Superior temporal gyrus (tissue), 1 donor: ENCODE results near the gene CIPC.

Source experiments
- DNase-seq: peaks from one replicate; pipeline ENCODE4 v3.0.0-alpha.2; 2016; ENCODE audit errors: extremely low spot score

CIPC gene

DNA sequence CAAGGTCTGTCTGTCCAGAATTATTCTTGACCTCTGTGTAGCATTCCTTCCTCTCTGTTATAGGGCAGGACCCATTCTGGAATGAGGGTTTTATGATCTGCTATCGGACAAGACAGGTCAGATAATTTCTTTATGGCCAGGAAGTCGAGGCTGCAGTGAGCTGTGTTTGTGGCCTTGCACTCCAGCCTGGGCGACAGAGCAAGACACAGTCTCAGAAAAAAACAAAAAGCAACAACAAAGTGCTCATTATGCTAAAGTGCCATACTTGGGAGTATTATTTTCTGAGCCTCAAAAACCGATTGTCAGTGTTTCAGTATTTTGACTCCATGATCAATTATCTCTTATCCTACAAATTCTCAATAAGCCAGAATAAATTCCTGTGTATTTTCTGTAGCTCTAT is 4.1 kb downstream of the CIPC start:
- DNase-seq = peak; percentile 86

DNA sequence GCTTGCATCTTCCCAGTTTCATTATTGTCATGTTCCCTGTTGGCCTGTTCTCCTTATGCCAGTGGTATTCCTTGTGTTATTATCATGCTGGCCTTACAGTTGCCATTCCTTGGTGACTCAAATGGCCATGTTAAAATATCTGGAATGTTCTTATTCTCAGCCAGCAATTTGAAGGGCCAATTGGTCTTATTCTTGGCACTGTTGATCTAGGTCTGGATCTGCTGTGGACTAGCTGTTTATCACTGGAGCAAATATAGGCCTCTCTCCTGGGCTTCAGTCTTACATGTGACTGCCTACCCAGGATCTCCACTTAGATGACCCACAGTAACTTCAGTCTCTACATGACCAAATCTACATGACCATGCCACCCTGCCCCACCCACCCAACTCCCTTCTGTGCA is 5.4 kb downstream of the CIPC start:
- peak; percentile 49 for DNase-seq

DNA sequence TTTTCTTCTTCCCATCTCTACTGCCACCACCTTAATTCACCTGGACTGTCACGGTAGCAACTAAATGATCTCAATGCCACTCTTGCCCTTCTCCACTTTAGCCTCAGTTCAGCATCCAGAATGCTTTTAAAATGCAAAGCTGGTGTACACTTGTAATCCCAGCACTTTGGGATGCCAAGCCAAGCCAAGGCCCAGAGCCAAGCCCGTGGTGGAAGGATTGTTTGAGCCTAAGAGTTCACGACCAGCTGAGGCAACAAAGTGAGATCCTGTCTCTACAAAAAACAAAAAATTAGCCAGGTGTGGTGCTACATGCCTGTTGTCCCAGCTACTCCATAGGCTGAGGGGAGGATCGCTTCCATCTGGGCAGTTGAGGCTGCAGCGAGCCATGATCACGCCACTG is 5.9 kb downstream of the CIPC start:
- DNase-seq = peak; percentile 29

DNA sequence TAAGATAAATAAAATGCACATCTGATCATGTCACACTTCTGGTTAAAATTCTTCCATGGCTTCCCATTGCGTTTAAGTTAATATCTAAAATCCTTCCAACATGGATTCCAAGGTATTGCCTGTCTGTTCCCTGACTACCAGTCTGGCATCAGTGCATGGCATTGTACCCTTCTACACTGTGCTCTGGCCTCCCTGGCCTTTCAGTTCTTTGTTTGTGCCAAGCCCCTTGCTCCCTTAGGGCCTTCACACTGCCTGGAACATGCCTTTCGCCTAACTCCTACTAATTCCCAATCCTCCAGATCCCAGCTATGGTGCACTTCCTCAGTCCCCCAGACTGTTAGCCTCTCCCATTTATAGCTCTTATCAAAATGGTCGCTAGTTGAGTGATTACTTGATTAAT is 6.3 kb downstream of the CIPC start:
- DNase-seq = peak; percentile 49

DNA sequence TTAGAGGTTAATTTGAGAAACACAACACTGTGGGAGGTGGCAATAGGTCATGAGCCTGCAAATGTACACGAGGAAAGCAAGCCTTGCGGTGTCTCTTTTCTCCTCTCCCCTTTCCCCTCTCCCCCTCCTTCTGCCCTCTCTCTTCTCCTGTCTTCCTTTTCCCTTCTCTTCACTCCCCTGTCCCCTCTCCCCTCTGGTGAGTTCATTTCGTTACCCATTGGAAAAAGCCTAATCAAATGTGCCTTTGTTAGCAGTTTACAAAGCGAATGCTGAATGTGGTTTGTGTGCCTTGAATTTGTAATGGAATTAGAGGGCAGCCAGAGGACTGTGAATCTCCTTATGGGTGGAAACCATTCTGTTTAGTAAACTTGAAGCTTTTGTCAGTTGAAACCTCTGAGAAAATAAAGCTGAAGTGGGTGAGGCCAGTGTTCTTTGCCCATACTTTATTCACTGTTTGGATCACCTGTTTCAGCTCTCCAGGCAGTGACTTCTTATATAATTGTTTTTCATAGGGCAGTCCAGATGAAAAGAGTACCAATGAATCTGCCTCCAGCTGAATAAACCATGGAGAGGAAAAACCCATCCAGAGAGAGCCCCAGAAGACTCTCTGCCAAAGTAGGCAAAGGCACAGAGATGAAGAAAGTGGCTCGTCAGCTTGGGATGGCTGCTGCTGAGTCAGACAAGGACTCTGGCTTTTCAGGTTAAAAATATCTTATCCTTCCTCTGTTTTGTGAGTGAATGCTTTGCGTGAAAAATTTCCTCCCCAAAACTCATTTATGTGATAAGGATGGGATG is 7.3 kb downstream of the CIPC start:
- peak; percentile 97 for DNase-seq

DNA sequence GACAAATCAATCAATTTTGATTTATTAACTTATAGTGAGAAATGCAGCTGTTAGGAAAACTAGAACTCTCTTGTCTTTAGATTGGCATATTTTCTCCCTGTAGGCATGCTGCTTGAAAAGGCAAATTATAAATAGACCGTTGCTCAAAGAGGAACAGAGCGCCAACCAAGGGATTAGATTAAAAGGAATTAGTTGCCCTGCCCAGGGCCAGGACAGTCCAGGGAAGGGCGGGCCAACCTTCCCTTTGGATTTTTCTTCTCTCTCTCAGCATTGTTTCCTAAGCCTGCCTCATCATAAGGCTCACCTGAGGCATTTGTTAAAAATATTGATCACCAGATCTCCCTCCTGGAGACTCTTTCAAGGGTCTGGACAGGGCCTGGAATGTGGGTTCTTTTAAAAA is 8.6 kb downstream of the CIPC start:
- DNase-seq = peak; percentile 31

DNA sequence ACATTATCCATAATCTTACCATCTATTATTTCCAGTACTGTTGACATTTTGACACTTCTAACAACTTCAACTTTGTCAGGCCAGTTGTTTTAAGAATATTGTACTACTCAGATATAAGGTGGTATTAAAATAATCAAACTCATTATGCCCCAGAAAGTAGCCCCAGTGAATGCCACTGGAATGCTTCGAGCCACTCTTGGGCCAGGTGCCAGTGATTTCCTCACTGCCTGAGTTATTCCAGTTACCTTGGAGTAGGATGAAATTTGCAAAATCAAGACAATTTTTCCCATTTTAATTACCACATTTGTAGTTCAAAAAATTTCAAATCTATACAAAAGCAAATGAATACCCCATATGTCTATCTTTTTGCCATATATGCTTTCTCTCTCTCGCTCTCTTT is 9.2 kb downstream of the CIPC start:
- peak; percentile 22 for DNase-seq

DNA sequence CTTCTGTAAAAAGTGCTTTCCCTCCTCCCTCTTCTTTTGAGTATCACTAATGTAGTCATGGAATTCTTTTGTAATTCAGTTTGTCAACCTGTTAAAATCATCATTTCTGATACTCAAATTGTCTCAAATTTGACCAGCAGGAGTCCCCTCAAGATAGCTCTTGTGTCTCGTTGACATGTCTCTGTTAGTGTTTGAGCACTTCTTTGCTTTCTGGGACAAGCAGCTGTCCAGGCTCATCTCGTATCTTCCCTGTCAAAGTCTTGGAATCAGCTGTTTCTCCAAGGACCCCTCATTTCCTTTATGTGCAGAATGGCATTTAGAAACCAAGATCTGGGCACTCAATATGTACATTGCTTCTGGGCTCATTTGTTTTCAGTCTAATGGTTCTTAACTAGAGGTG is 10.7 kb downstream of the CIPC start:
- peak; percentile 59 for DNase-seq

DNA sequence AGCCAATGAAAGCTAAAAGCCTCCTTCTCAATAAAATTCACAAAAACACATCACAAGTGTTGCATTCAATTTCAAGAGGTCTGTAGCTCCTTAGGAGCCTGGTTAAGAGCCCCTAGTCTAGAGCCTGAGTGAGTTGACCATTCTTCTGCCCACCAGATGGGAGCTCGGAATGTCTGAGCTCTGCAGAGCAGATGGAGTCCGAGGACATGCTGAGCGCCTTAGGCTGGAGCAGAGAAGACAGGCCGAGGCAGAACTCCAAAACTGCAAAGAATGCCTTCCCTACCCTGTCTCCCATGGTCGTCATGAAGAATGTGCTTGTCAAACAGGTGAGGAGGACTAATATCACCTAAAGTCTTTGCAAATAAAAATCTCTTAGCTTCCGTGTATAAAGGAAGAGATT is 11.6 kb downstream of the CIPC start:
- DNase-seq = peak; percentile 39

DNA sequence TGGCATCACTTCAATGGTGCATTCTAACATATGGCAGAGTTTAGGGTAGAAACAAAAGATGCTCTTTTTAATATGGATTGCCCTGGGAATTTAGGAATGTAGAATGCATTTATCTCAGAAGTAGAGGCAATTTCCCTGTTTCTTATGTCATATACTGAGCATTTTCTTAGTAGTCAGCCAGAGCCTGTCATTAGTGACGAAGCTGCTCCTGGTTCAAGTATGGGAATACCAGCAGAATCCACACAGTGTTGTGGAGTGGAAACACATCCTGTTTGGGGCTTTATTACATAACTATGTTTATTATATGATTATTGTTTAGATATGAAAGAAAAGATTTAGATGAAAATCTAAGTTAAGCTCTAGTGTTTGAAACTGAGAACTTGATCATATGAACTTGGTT is 12.2 kb downstream of the CIPC start:
- DNase-seq = peak; percentile 31

DNA sequence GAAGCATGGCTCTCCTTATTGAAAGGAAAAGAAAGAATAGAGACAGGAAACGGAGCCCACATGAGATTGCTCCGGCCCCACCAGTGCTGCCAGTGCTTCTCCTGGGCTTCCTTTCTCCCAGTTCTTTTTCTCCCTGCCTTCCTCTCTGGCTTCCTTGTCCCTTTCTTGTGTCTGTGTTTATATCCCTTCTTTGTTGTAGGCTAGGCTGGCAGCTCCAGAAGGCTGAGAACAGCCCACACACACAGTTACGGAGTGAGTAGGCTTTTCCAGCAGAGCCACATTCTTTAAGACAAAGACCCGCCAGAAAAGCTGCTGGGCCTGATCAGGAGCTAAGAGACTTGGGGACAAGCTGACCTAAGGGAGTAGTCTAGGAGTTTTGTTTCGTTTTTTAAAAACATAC is 13.0 kb downstream of the CIPC start:
- DNase-seq = peak; percentile 75

DNA sequence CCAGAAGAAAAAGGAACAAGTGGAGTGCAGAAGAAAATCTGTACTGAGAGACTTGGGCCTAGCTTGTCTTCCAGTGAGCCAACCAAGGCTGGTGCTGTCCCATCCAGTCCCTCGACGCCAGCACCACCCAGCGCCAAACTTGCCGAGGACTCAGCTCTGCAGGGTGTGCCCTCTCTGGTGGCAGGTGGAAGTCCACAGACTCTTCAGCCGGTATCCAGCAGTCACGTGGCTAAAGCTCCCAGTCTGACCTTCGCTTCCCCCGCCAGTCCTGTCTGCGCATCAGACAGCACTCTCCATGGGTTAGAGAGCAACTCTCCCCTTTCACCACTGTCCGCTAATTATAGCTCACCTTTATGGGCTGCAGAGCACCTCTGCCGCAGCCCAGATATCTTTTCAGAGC is 15.6 kb downstream of the CIPC start:
- no peak for DNase-seq

DNA sequence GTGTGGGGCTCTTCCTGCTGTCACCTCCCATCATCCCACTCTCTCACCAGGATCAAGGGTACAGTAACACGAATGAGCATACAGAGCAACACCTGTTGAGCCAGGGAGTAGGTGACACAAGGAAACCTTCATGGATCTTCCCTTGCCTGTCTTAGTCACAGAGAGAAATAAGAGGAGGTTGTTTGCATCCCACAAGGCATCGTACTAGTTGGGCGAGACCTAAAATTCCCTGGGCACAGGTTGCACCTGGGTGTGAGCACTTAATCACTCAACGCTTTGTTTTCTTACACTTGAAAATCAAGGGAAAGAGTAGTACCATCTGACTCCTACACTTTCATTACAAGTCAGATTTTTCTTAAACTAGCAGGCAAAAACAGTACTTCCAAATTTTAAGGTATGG is 16.6 kb downstream of the CIPC start:
- DNase-seq = no peak

DNA sequence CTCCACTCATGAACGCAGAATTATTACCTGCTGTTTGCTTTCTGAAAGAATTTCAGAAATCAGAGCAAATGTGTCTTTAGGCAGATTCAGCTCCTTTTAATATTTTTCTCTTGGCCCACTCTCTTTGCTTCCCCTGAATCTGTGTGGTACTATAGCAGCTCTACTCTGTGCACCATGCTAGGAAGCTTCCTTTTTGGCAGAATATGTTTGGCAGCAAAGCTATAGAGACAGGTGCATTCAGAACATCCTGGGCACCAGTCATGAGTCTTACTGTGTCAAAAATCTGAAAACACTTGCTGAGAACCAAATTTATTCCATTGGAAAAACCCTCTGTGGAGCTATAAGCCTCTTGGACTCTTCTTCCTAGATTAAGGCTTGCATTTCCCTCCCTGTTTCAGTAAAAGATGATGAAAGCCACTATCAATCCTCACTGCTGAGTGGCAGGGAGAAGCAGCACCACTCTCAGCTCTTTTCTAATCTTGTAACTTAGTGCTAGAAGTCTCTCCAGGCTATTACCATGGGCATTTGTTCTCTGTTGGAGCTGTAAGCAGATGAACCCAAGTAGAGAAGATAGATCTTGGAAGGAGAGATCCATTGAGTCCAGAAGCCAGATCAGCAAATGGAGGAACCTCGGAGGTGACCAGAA is 18.2 kb downstream of the CIPC start:
- DNase-seq = peak; percentile 40

DNA sequence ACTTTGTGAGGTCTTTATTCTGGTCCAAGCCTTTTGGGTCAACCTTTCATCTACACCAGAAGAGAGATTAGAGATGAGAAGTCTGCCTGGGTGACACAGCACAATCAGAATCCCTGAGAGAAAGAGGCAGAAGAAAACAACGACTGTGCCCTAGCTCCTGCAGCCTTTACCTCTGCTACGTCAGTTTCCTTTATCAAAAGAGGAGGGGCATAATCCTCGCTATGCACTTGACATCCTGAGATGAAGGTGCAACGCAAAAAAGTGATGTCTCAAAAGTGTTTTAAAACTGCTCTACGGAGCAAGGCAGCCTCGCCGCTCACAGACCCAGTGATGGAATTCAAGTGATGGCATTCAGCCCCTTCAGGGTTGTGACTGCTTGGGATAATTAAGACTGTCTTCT is 21.8 kb downstream of the CIPC start:
- no peak for DNase-seq

DNA sequence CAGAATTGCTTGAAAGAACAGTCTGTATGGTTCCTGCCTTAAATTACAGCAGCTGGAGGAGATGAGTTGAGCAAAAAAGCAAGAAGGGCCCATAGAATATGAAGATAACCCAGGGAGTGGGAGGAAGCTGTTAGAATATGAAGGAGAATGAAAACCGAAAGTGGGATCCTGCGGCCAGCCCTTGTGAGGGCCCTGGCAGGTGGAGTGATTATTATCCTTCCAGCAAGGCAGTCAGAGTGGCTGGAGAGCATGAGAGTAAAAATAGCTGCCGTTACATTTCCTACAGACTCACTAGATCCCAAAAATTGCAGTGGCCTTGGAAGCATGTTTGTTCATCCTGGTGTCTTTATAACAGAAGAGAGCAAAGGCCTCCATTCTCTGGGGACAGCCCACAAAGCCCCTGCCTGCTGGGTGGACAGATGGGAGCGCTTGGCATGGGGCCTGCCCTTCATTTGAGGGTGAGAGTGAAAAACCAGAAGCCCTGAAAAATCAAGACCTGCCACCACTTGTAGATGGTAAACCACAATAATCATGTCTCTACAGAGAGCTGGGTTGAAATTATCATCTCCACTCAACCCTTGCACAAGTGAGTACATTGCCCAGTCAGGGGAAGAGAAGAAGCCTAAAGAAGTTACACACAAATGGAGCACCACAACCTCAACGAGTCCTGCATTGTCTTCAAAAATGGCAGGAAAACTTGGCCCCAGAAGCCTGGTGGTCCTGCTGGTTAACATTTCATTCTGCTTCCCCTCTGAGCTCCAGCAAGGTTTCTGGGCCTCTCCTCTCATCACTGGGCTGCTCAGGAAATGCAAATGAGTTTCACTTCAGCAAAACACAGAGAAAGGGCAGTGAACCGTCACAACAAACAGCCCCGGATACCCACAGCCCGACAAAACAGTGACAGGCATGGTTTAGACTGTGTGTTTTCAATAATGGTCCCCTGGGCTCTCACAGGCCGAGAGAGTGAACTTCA is 23.0 kb downstream of the CIPC start:
- peak; percentile 78 for DNase-seq

DNA sequence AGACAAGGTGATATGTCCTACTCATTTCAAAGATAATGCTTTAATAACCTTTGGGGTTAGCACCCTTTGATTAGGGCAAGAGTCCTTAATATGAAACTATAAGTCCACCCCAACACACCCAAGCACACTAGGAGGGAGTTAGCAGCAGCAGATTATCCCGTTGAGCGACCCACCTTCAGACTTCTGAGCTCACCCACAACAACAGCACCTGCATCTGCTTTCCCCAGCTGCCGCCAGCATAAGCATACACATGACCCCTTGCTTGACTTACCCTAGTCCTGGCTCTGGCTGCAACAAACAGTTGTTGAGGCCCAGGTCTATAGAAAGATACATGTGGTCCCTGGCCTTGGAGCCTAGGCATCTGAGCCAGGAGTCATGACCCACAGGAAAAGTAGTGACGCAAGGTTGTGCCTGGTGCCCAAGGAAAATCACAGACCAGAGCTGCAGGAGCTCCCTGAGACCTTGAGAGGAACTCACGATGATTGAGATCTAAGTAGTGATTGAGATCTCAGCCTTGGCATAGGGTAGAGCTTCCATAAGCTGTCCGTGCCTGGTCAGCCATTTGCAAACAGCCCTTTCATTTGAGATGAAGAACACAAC is 24.6 kb downstream of the CIPC start:
- DNase-seq = no peak

DNA sequence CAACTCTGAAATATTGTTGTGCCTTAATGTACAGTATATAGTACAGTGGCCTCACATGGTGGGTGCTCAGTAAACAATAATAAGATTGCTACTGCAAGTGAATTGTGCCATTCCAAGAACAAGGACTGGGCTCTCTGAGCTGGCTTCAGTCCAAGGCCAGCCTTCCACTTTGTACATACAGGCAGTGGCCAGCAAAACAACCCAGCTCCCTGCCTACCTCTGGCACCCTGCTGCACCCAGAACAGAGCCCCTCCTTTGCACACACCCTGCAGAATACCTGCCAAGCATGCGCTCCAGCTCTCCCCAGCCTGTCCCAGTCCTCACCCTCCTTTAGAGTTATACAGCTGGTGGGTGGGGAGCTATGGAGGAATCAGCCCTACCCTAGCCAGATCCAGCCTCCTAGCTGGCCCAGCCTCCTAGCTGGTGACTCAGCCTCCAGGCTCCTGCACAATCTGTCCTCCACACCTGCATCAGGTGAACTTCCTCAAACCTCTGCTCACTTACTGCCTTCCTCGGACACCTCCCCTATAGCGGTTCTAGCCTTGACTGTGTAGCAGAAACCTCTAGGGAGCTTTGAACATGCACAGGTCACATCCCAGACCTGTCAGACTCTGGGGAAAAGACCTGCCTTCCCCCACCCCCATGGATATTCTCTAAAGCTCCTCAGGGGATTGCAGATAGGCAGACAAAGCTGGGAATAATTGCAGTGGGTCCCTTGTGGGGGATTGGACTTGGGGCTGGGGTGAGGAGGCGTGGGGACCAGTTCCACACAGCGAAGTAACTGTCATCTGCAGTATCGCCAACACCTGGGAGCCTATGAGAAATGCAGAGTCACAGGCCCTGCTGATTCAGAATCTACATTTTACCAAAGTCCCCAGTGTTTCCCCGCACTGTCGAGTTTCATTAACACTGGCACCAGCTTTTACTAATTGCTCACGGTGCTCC is 25.6 kb downstream of the CIPC start:
- peak; percentile 74 for DNase-seq

DNA sequence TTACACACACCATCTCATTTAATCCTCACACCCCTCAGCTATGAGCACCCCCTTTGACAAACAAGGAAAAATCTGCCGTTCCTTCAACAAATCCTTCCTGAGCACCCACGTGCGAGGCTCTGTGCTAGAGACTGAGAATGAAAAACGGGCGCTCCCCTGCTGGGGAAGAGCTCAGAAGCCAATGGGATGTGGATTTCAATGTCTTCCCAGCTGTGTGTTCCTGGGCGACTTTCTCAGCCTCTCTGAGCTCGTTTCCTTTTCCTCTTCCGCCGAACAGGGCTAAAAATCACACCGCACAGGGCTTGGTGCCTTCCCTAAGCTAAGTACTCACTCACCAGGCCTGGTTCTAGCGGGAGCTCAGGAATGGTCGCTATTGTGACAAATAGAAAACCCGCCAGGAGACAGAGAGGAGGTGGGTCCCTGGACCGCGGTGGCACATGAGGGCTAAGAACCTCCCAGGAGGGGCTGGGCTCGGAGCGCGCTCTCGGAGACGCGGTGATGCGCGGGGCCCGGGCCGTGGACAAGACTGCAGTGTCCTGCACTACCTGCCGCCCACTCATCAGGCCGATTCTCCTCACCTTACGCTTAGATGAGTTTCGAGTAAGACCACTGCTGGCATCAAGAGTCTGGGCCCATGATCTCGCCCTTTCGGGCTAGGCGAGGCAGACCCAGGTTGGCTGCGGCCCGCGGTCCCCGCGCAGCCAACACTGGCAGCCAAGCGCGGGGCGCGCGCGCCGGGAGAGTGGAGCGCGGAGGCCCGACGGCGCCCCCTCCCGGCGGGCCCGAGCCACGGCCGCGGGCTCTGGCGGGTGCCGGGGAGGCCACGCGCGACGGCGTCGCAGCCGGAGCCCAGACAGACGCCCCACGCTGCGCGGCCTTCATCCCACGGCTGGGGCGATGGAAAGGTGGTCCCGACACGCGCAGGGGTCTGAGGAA is 26.6 kb downstream of the CIPC start:
- DNase-seq = peak; percentile 81
